ENCODE measurements around the gene TSPAN4. TPM values are rescaled to one million over a fixed set of nuclear protein-coding genes. Genes with fewer than 3 reads are reported as not detected.
A peak's percentile ranks its signal among the peaks of the same experiment; 100 is the strongest.

The TSPAN4 gene
- total and polyA plus RNA-seq, 2 of the 13 experiments (the other 11 are each of a cell fraction or from before 2014, with no cell fraction given) = 31.7 to 68.3 TPM

GRCh38 chr11:832529-833113, 10.0 kb upstream of the TSPAN4 start, which contains the start of gene CD151:
Gene CD151 (plus strand): TSS chr11:832952. CDS start chr11:836070, 3,118 bp downstream.
- Histone ChIP-seq H3K36me3 (replicated peaks in 1 of 2; ENCODE audit: control insufficient read depth in 1 of 2, insufficient read depth in 2 of 2, low read length in 2 of 2) (peaks cover 4 to 10% of the 10 kb centered on the region in 2 experiments; a peak in 3 of 5 replicates), H3K27me3 (ENCODE audit: control insufficient read depth in 1 of 2, insufficient read depth in 2 of 2, low read length in 2 of 2) (no peaks in the 10 kb centered on the region), H3K4me2 (ENCODE audit: low read depth, low read length) (peak within 1 kb of the TSS; percentile 87), H3K9ac (ENCODE audit: insufficient read depth, low read depth, low read length) (peak within 1 kb of the TSS; percentile 85), H3K9me3 (ENCODE audit: low read length) (no peaks in the 10 kb centered on the region), H2AFZ (ENCODE audit: low read length) (no peak within 1 kb of the TSS), H4K20me1 (ENCODE audit: insufficient read depth, low read length) (peaks cover 7% of the 10 kb centered on the region; the same call in 1 of the 2 replicates), H3K4me3 (replicated peaks in 1 of 3; ENCODE audit: insufficient read depth in 1 of 3, low read depth in 2 of 3, low read length in 3 of 3) (peak within 1 kb of the TSS; percentile 71 to 81 (median 77)), H3K79me2 (ENCODE audit: insufficient read depth, low read length) (peaks cover 11% of the 10 kb centered on the region), H3K4me1 (ENCODE audit: insufficient read depth, low read length) (peaks cover 75% of the 10 kb centered on the region), H3K27ac (ENCODE audit: extremely low read length, insufficient read depth, low read length) (peak within 1 kb of the TSS; percentile 61)
- ATAC-seq (peak; percentile 7), DNase-seq (ENCODE audit: low spot score) (no peak), FAIRE-seq (no peak)
- intact Hi-C loops (cut with micrococcal nuclease; ENCODE audit: unreplicated experiment) (no loop called here), in situ Hi-C loops (cut with HindIII; ENCODE audit: extremely low pct_ligation_motif_present, low pct_unique_long_range_greater_than_20kb) (no loop called here)
- no TSS peak for BruUV-seq (replicated peaks)
- CTCF ChIA-PET (ENCODE audit: low intra/inter-chr PET ratio, low total read pairs) = no interaction called here
- 4% methylated on average over 4 of the region's 67 CpGs for WGBS (ENCODE audit: low lambda C conversion rate)
- POLR2A ChIA-PET = interaction anchor here (1.0 to 16.1 kb wide), 3 partner anchors 9 to 37 kb away, joined by 4 to 264 read pairs (median 141); partner anchors contain the start of genes PNPLA2, POLR2L and TSPAN4
- TF ChIP-seq ARID2 (CRISPR knock-in tag; IDR thresholded peaks at IDR 0.05; ENCODE audit: borderline replicate concordance) (no peak), UBTF (CRISPR knock-in tag; IDR thresholded peaks at IDR 0.05) (peak; percentile 53; the same call in 1 of the 2 replicates), HNF1B (CRISPR knock-in tag; IDR thresholded peaks at IDR 0.05) (peak; percentile 47; the same call in 1 of the 2 replicates), THAP11 (CRISPR knock-in tag; IDR thresholded peaks at IDR 0.05) (no peak), XRCC5 (optimal IDR thresholded peaks at IDR 0.05; ENCODE audit: low read length) (no peak), BHLHE40 (IDR thresholded peaks at IDR 0.05; ENCODE audit: low read length) (no peak), MEIS1 (CRISPR knock-in tag; IDR thresholded peaks at IDR 0.05; ENCODE audit: borderline replicate concordance) (no peak), NFIB (CRISPR knock-in tag; IDR thresholded peaks at IDR 0.05; ENCODE audit: borderline replicate concordance) (no peak), AHDC1 (CRISPR knock-in tag; IDR thresholded peaks at IDR 0.05; ENCODE audit: borderline replicate concordance) (no peak), PLRG1 (conservative IDR thresholded peaks at IDR 0.05) (no peak), TGIF2 (CRISPR knock-in tag; IDR thresholded peaks at IDR 0.05) (no peak), ZNF7 (CRISPR knock-in tag; IDR thresholded peaks at IDR 0.05) (no peak), ZBTB8A (CRISPR knock-in tag; IDR thresholded peaks at IDR 0.05; ENCODE audit: borderline replicate concordance, low read depth) (no peak)
